Stimulated activated CD8-positive, alpha-beta memory T cell treated with anti-CD3 and anti-CD28 coated beads, Interleukin-7, amount 100 ng/mL, for 48 hours (primary cell): ENCODE measurements around the gene ATM.
"Not testable (repeated sequence)": the region's sequence is repeated elsewhere in the genome, so short reads cannot be mapped to it uniquely, and the experiment has no call there.

Experiments
- DNase-seq, 2 donors: peaks; one replicate each; pipeline ENCODE4 v3.0.0-alpha.2; 2020; ENCODE audit warnings: low read depth in 1 of 2; ENCODE audit errors: extremely low read depth in 1 of 2

ATM gene

GRCh38 chr11:108269583-108269982, 46.7 kb downstream of the ATM start:
- no peak for DNase-seq

DNA sequence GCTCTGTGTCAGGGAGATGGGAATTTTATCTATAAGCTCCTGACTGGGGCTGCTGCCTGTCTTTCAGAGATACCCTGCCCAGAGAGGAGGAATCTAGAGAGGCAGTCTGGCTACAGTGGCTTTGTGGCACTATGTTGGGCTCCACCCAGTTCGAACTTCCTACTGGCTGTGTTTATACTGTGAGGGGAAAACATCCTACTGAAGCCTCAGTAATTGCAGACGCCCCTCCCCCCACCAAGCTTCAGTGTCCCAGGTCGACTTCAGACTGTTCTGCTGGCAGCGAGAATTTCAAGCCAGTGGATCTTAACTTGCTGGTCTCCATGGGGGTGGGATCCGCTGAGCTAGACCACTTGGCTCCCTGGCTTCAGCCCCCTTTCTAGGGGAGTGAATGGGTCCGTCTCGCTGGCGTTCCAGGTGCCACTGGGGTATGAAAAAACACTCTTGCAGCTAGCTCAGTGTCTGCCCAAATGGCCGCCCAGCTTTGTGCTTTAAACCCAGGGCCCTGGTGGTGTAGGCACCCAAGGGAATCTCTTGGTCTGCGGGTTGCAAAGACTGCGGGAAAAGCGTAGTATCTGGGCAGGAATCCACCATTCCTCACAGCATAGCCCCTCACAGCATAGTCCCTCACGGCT, 54.2 kb downstream of the ATM start:
- DNase-seq, result not testable (repeated sequence)

- DNase-seq, result no peak
Observed at GRCh38 chr11:108278546-108278945, 55.7 kb downstream of the ATM start.

DNA sequence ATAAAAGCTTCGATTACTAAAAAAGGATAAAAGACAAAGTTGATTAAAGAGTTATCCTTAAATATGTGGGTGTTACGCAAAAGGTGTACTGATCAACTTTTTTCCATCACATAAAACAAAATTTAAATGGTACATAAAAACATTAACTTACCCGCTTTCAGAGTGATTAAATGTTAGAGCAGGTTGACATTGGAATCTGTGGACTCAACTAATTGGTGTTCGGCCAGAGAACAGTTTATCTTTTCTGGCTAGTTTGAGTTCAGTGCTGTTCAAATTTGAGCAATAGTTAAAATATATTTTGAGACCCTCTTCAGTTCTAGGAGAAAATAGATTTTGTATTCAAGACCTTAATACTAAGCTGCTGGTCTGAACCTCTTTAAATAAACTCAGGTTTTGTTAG, 56.1 kb downstream of the ATM start:
- no peak for DNase-seq

- no peak for DNase-seq
Observed at GRCh38 chr11:108286370-108286769, 63.5 kb downstream of the ATM start.

DNA sequence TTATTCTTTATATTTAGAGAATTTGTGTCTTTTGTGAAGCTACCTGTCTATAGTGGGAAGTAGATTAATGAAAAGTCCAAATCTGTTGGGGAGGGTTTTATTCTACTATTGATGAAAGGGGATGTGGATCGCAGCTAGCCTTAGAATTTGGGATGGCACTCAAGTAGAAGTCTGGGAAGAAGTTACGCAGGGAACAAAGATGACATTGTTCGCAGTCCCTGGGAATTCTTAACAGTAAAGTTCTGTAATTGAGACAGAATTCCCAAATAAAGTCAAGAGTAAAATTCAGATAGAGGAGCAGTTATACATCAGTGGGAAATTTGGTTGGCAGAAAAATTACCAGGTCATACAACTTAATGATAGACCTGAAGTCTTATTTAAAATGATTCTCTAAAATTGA, 64.1 kb downstream of the ATM start:
- no peak for DNase-seq

GRCh38 chr11:108289066-108289465, 66.2 kb downstream of the ATM start:
- DNase-seq, result not testable (repeated sequence)

- DNase-seq, result no peak
Observed at GRCh38 chr11:108289699-108290098, 66.8 kb downstream of the ATM start.

GRCh38 chr11:108293229-108293628, 70.4 kb downstream of the ATM start:
- DNase-seq, result no peak

DNA sequence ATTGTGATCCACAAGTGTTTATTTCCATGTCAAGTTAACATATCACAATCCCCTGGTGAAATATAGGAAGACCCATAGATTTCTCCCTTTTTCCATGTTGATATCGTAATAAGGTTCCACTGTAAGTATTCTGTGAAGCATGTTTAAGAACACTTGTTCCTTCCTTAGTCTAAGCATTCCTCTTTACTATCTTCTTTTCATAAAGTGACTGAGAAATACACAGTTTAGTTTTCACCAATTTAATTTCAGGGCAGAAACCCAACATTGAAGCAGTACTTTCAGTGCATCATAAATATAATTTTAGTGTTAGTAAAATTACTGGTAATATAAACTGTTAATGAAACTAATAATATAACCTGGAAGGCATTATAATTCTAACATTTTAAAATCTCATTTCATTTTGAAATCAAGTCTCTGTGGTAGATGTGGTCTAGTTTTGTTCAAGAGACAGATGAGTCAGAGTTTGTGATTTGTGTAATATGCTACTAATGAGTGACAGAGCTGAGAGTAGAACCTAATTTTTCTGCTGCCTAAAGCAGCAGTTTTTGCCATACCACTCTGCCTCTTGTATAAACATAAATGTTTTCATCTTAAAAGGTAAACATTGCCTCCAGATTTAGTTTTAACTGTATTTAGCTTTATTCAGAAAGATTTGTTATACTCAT, 79.4 kb downstream of the ATM start:
- no peak for DNase-seq

GRCh38 chr11:108307751-108308150, 84.9 kb downstream of the ATM start:
- DNase-seq, result no peak

DNA sequence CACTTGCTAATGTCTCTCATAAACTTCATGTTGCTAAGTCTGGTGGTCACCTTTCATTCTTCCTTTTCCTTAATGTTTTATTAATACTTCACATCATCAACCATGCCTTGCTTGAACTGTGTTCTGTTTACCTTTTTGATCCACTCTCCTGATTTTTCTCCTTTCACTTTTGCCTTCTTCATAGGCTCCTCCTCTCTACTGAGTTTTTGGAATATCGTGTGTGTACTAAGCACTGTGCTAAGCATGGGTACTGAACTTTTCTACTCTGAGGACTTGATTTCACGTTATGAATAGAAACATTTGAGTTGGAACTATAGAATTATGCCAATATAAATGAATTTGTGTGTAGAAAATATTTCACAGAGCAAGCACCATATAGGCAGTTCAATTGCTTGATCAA, 90.6 kb downstream of the ATM start:
- no peak for DNase-seq

GRCh38 chr11:108316061-108316460, 93.2 kb downstream of the ATM start:
- DNase-seq, result no peak

DNA sequence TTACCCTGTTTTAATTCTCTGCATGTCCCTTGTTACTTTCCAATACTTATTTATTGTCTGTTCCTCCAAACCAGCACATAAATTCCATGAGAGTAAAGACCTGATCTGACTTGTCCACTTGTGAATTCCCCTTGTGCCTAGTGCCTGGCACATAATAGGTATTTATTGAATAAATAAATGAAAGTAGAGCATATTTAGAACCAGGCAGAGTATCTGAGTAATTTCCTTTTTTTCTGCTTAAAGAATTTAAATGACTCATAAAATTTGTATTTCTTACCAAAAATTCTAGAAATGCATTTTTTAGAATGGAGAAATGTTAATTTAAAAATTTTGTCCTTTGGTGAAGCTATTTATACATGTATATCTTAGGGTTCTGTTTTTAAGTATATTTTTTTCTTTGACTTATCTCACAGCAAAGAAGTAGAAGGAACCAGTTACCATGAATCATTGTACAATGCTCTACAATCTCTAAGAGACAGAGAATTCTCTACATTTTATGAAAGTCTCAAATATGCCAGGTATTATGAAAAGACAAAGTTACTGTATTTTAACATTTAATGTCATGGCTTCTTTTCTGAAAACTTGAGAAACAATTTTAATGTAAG, 96.8 kb downstream of the ATM start:
- no peak for DNase-seq

DNA sequence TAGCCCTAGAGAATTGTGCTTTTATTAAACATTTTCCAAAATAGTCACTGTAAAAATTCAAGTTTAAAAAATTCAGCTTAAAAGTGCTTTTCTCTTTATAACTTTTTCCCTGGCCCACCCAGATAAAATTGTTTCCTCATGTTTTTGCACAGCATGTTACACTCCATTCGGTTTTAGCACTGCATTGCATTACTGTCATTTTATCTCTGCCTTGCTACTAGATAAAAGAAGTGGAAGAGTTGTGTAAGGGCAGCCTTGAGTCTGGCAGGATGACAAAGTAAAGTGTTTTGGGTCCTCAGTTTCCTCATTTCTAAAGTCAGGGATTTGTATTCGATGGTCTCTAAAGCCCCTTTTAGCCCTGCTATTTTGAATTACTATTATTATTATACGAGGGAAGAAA, 99.8 kb downstream of the ATM start:
- DNase-seq, result no peak

- DNase-seq, result no peak
Observed at GRCh38 chr11:108324587-108324986, 101.7 kb downstream of the ATM start.

DNA sequence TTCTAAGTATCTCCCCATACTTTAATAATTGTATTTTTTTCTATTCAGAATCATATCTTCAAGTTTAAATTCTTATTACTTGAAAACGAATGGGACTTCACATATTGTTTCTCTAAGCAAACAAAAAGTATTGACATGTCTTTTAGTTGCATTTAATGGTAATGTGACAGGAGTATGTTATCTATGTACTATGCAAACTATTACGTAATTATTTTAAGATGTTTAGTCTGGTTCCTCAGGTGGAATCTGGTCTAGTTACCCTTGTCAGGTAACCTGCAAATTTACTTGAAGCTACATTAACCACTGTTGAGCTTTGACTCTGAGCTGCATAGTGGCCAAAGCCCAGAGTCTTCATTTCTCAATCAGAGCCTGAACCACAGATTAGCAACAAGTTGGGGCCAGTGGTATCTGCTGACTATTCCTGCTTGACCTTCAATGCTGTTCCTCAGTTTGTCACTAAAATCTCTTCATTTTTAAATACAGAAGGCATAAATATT, 110.6 kb downstream of the ATM start:
- DNase-seq, result no peak

DNA sequence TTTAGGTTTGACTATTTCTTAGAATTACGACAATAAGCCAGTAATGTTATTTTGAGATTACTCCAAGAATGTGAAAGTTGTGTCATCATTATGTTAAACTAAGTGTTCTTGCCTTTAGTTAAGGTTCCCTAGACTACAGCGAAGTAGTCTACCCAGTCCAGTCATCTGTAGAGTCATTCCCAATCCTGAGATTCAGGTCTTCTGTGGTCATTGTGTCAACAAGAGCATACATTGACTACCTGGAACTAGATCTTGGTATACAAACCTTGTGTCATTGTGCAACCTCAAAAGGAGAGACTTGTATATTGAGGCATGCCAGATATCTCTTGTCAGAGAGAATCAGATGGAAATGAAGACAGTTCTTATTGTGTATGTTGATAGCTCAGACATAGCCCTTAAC, 115.9 kb downstream of the ATM start:
- DNase-seq, result no peak

- no peak for DNase-seq
Observed at GRCh38 chr11:108340973-108341372, 118.1 kb downstream of the ATM start.

DNA sequence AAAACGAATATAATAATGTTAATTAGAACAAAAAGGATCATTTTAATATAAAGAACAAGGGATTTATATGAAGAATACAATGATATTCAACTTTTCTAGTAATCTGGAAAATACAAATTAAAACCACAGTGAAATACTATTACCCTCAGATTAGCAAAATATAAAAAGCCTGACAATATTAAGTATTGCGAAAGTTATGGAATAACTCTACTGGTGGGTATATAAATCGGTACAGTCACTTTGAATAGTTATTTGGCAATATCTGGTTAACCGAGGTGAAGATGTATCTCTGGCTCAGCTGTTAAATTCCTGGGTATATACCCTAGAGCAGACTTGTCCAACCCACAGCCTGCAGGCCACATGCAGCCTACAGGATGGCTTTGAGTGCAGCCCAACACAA, 118.8 kb downstream of the ATM start:
- no peak for DNase-seq

DNA sequence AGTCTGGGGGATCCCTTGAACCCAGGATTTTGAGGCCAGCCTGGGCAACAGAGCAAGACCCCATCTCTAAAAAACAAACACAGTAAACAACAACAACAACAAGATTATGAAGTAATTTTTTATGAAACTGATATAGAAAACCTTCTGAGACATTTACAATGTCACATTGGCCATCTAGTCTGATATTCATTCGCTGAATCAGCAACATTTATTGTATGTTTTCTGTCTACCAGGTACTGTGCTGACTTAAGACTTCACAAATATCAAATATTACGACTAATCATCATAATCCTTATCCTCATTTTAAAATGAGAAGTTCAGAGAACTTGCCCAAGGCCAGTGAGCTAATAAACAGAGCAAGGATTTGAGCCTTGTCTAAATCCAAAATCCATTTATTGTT, 120.8 kb downstream of the ATM start:
- DNase-seq, result no peak

GRCh38 chr11:108345767-108346166, 122.9 kb downstream of the ATM start:
- no peak for DNase-seq
